Mesodermal cell (in vitro differentiated cells): Measurements from ENCODE around the gene POLDIP2.

Experiments used
- H3K27ac ChIP-seq: 2 replicates; pipeline ENCODE4 v1.7.0; 2013; ENCODE audit warnings: mild to moderate bottlenecking, low read depth, low read length, moderate library complexity; ENCODE audit not compliant: severe bottlenecking
- H3K36me3 ChIP-seq: 2 replicates; pipeline ENCODE4 v1.7.1; 2013; ENCODE audit warnings: mild to moderate bottlenecking, low read length, moderate library complexity; ENCODE audit not compliant: control insufficient read depth, insufficient read depth
- H3K4me1 ChIP-seq: one replicate; pipeline ENCODE4 v1.7.1; 2013; ENCODE audit warnings: mild to moderate bottlenecking, low read length; ENCODE audit not compliant: insufficient read depth, control insufficient read depth, poor library complexity, severe bottlenecking
- H3K4me3 ChIP-seq: 2 replicates; pipeline ENCODE4 v1.7.0; 2013; ENCODE audit warnings: low read length, control low read depth, mild to moderate bottlenecking; ENCODE audit not compliant: insufficient read depth, poor library complexity, severe bottlenecking; ENCODE audit errors: extremely low read depth
- H3K9me3 ChIP-seq: 2 replicates; pipeline ENCODE4 v1.7.1; 2013; ENCODE audit warnings: mild to moderate bottlenecking, low read length, moderate library complexity; ENCODE audit not compliant: control insufficient read depth
- WGBS, 2 experiments: methylation state at CpG; one replicate each; pipeline ENCODE4 v1.1.5; 2013; ENCODE audit warnings: missing lambda C conversion rate in 2 of 2; ENCODE audit not compliant: insufficient coverage in 2 of 2; 5-methylcytosine and 5-hydroxymethylcytosine counted together

The POLDIP2 gene

GRCh38 chr17:28313841-28314240 lies 43.5 kb downstream of the POLDIP2 start:
- WGBS, 2 experiments: 100% methylated on average over 1 of the region's 2 CpGs
- H3K9me3 ChIP-seq: no peaks in the 10 kb centered on the region
- H3K4me1 ChIP-seq: peaks cover 11% of the 10 kb centered on the region
- H3K27ac ChIP-seq: no peak overlapping the region
- H3K36me3 ChIP-seq: no peaks in the 10 kb centered on the region
- H3K4me3 ChIP-seq: no peak overlapping the region

- Histone ChIP-seq H3K4me1 (no peaks in the 10 kb centered on the region), H3K4me3 (no peak overlapping the region), H3K27ac (no peak overlapping the region), H3K36me3 (no peaks in the 10 kb centered on the region), H3K9me3 (no peaks in the 10 kb centered on the region)
- 95 to 98% methylated on average over 32 to 35 of the region's 38 CpGs for WGBS, 2 experiments
These were observed 50.3 kb downstream of the POLDIP2 start for GRCh38 chr17:28306954-28307401.

DNA sequence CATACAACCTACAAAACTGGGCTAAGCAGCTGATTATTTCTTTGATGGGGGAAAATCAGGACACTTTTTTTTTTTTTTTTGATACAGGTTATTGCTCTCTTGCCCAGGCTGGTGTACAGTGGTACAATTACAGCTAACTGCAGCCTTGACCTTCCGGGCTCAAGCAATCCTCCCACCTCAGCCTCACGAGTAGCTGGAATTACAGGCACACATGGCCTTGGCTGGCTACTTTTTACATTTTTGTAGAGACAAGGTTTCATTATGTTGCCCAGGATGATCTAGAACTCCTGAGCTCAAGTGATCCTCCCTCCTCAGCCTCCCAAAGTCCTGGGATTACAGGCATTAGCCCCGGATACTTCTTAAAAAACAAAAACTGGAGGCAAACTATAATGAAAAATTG lies 58.9 kb downstream of the POLDIP2 start:
- 100% methylated on average over 1 to 2 of the region's 3 CpGs for WGBS, 2 experiments

More for the DNA sequence above, 58.9 kb downstream of the POLDIP2 start:
- Histone ChIP-seq H3K36me3 (no peaks in the 10 kb centered on the region), H3K27ac (no peak overlapping the region), H3K4me1 (no peaks in the 10 kb centered on the region), H3K4me3 (no peak overlapping the region), H3K9me3 (no peaks in the 10 kb centered on the region)
